ENCODE results near the gene MOCOS. TPM values are rescaled to one million over a fixed set of nuclear protein-coding genes. Genes with fewer than 3 reads are reported as not detected.

Gene MOCOS
- total and polyA plus RNA-seq, 2 donors from 2014 or later = 1.1 to 5.8 TPM

DNA sequence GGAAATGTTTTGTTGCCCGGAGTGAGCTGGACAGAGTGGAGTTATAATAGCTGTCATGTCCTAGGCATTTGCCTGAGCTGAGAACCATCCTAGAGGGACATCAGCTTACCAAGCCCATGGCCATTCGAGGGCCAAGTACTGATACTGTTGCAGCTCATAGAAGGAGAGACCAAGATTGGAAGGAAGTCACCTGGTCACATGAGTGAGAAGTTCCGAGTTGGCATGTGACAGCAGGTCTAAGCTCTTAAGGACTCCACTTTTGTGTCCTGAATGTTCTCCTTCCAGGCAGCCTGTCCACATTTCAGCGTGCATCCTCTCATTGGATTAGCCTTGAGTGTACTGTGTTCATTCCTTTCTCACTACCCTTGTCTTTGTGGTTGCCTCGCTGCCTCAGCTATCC, 114.6 kb downstream of the MOCOS start:
- H3K9ac ChIP-seq (ENCODE audit: low read length in 3 of 3) = no peak overlapping the region
- H3K9me3 ChIP-seq (ENCODE audit: control insufficient read depth in 2 of 3, insufficient read depth in 1 of 3, low read length in 3 of 3) = no peaks in the 10 kb centered on the region
- H3K4me3 ChIP-seq (ENCODE audit: low read length in 3 of 3) = no peak overlapping the region
- H3K27ac ChIP-seq (ENCODE audit: low read depth in 2 of 2, low read length in 2 of 2) = peak overlapping the region in 1 of 2 donors; percentile 45
- peaks cover 0 to 28% (median 21%) of the 10 kb centered on the region in 3 donors for H3K4me1 ChIP-seq (ENCODE audit: control insufficient read depth in 2 of 3, insufficient read depth in 2 of 3, low read depth in 1 of 3, low read length in 3 of 3)
- no peak for DNase-seq
- no peak for FAIRE-seq
- H3K36me3 ChIP-seq (ENCODE audit: control insufficient read depth in 2 of 3, insufficient read depth in 3 of 3, low read length in 3 of 3) = no peaks in the 10 kb centered on the region
- no peaks in the 10 kb centered on the region for H3K27me3 ChIP-seq (ENCODE audit: control insufficient read depth, insufficient read depth, low read length)
- intact Hi-C loops (cut with DNase I) = no loop called here
- no peak for TF ChIP-seq CTCF (IDR thresholded peaks at IDR 0.05; ENCODE audit: borderline replicate concordance, extremely low read depth, insufficient read depth)

GRCh38 chr18:36302676-36303075, 115.4 kb downstream of the MOCOS start:
- intact Hi-C loops (cut with DNase I) = no loop called here
- FAIRE-seq (no peak), DNase-seq (peak in 2 of 5 donors; percentile 46 to 52)
- Histone ChIP-seq H3K27ac (ENCODE audit: low read depth in 2 of 2, low read length in 2 of 2) (no peak overlapping the region), H3K9ac (ENCODE audit: low read length in 3 of 3) (no peak overlapping the region), H3K36me3 (ENCODE audit: control insufficient read depth in 2 of 3, insufficient read depth in 3 of 3, low read length in 3 of 3) (no peaks in the 10 kb centered on the region), H3K27me3 (ENCODE audit: control insufficient read depth, insufficient read depth, low read length) (no peaks in the 10 kb centered on the region), H3K9me3 (ENCODE audit: control insufficient read depth in 2 of 3, insufficient read depth in 1 of 3, low read length in 3 of 3) (no peaks in the 10 kb centered on the region), H3K4me1 (ENCODE audit: control insufficient read depth in 2 of 3, insufficient read depth in 2 of 3, low read depth in 1 of 3, low read length in 3 of 3) (peaks cover 0 to 28% (median 21%) of the 10 kb centered on the region in 3 donors), H3K4me3 (ENCODE audit: low read length in 3 of 3) (no peak overlapping the region)
- no peak for TF ChIP-seq CTCF (IDR thresholded peaks at IDR 0.05; ENCODE audit: borderline replicate concordance, extremely low read depth, insufficient read depth)

GRCh38 chr18:36303211-36303844, 116.0 kb downstream of the MOCOS start:
- Histone ChIP-seq H3K9me3 (ENCODE audit: control insufficient read depth in 2 of 3, insufficient read depth in 1 of 3, low read length in 3 of 3) (no peaks in the 10 kb centered on the region), H3K4me1 (ENCODE audit: control insufficient read depth in 2 of 3, insufficient read depth in 2 of 3, low read depth in 1 of 3, low read length in 3 of 3) (peaks cover 0 to 28% (median 21%) of the 10 kb centered on the region in 3 donors), H3K36me3 (ENCODE audit: control insufficient read depth in 2 of 3, insufficient read depth in 3 of 3, low read length in 3 of 3) (no peaks in the 10 kb centered on the region), H3K27me3 (ENCODE audit: control insufficient read depth, insufficient read depth, low read length) (no peaks in the 10 kb centered on the region), H3K4me3 (ENCODE audit: low read length in 3 of 3) (no peak overlapping the region), H3K9ac (ENCODE audit: low read length in 3 of 3) (no peak overlapping the region), H3K27ac (ENCODE audit: low read depth in 2 of 2, low read length in 2 of 2) (no peak overlapping the region)
- TF ChIP-seq CTCF (IDR thresholded peaks at IDR 0.05; ENCODE audit: borderline replicate concordance, extremely low read depth, insufficient read depth) = no peak
- FAIRE-seq (no peak), DNase-seq (peak in 3 of 5 donors; percentile 35 to 57 (median 46))
- intact Hi-C loops (cut with DNase I) = no loop called here
